GM18519 (cell line): ENCODE measurements around the gene PTRH1.

ENCODE experiments used
- ATAC-seq: cut with Tn5 transposase; IDR thresholded peaks from one replicate; pipeline ENCODE4 v1.9.1; 2021; ENCODE audit warnings: mild to moderate bottlenecking, moderate library complexity; ENCODE audit not compliant: unreplicated experiment, low FRiP score

The PTRH1 gene

GRCh38 chr9:127698985-127699670, 16.3 kb downstream of the PTRH1 start:
- ATAC-seq, result peak; percentile 51

- ATAC-seq, result no peak
These were observed 17.1 kb downstream of the PTRH1 start for GRCh38 chr9:127698386-127698785.

- ATAC-seq, result no peak
These were observed 17.9 kb downstream of the PTRH1 start for GRCh38 chr9:127697575-127697974.

GRCh38 chr9:127694890-127695720, 20.4 kb downstream of the PTRH1 start:
- no peak for ATAC-seq

- no peak for ATAC-seq
These were observed 21.8 kb downstream of the PTRH1 start for GRCh38 chr9:127693697-127694096.

GRCh38 chr9:127693143-127693542, 22.3 kb downstream of the PTRH1 start:
- no peak for ATAC-seq

GRCh38 chr9:127692071-127692470, 23.4 kb downstream of the PTRH1 start:
- ATAC-seq, result no peak

GRCh38 chr9:127690735-127691134, 24.7 kb downstream of the PTRH1 start:
- ATAC-seq, result no peak

GRCh38 chr9:127689329-127690000, 26.0 kb downstream of the PTRH1 start:
- ATAC-seq, result no peak

- no peak for ATAC-seq
These were observed 28.7 kb downstream of the PTRH1 start for GRCh38 chr9:127686461-127687393.

- ATAC-seq, result no peak
These were observed 30.9 kb downstream of the PTRH1 start for GRCh38 chr9:127684576-127684975.

- no peak for ATAC-seq
These were observed 31.7 kb downstream of the PTRH1 start for GRCh38 chr9:127683723-127684122.

- no peak for ATAC-seq
These were observed 32.9 kb downstream of the PTRH1 start for GRCh38 chr9:127682351-127683136.

GRCh38 chr9:127680846-127681245, 34.6 kb downstream of the PTRH1 start:
- no peak for ATAC-seq

GRCh38 chr9:127680226-127680625, 35.2 kb downstream of the PTRH1 start:
- ATAC-seq, result no peak

GRCh38 chr9:127679506-127679905, 36.0 kb downstream of the PTRH1 start:
- no peak for ATAC-seq

- ATAC-seq, result no peak
These were observed 38.8 kb downstream of the PTRH1 start for GRCh38 chr9:127676638-127677037.

GRCh38 chr9:127673234-127673633, 42.2 kb downstream of the PTRH1 start:
- ATAC-seq, result no peak

GRCh38 chr9:127667906-127668305, 47.6 kb downstream of the PTRH1 start:
- no peak for ATAC-seq
